Tibial nerve (tissue), 3 donors: Measurements from ENCODE around the gene FAU.

Experiments
- CTCF ChIP-seq, 5 experiments: fragments of 200-600 bp in 3 of 5; fragments of 450-650 bp in 2 of 5; sonication (generic) in 3 of 5; IDR thresholded peaks; one replicate each; pipeline ENCODE4 v1.5.1; 2016 to 2019; ENCODE audit warnings: antibody characterized with exemption in 5 of 5, mild to moderate bottlenecking in 3 of 5, moderate library complexity in 2 of 5
- POLR2A ChIP-seq, 2 donors: fragments of 450-650 bp; IDR thresholded peaks; one replicate each; pipeline ENCODE4 v1.6.1; 2017; ENCODE audit warnings: antibody characterized with exemption in 2 of 2, mild to moderate bottlenecking in 2 of 2, moderate library complexity in 2 of 2

DNA sequence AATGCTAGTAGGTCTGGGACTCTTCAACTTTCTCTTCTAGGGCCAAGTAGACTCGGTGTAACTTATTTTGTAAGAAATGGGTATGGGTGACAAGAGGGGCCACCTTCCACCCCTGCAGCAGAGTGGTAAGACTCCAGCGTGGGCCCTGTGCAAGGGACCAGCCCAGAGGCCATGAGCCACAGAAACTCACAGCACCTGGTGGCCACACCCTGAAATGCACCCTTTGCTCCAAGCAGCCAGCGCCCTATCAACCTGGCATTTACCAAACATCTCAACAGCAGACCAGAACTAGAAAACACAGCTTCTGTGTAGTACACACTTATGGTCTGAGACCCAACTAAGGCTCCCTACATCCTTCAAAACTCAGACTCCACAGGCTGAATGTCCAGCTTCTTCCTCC is 43.8 kb downstream of the FAU start:
- TF ChIP-seq CTCF (IDR thresholded peaks at IDR 0.05) (peak in 3 of 5 experiments; percentile 17 to 53 (median 31)), POLR2A (IDR thresholded peaks at IDR 0.05) (no peak)
